IMR-90 (cell line): ENCODE measurements around the gene VASN. TPM values are rescaled to one million over a fixed set of nuclear protein-coding genes. Genes with fewer than 3 reads are reported as not detected.

ENCODE experiments used
- microRNA-seq, 2 experiments: library from miRNA; stranded (forward) in 1 of 2; unstranded in 1 of 2; fragments of 10-50 nt in 1 of 2; fragments of <30 nt in 1 of 2; gene quantifications in 1 of 2; microRNA quantifications in 1 of 2; one replicate each; pipeline versions ENCODE3 to v1.1.0; 2013 to 2020; ENCODE audit not compliant: insufficient read depth in 1 of 2, insufficient read length in 1 of 2, unreplicated experiment in 1 of 2
- polyA plus RNA-seq, 3 experiments: library from polyadenylated mRNA; depleted of rRNA; stranded (reverse); fragments of >200 nt; gene quantifications; 2 replicates each; pipeline ENCODE4 v1.2.3, GENCODE V29; 2012; ENCODE audit warnings: low replicate concordance in 1 of 3
- small RNA-seq, 5 experiments: library from RNA; depleted of rRNA; stranded (forward); fragments of <200 nt; gene quantifications; one replicate each; pipeline ENCODE3, GENCODE V24; 2012
- total RNA-seq: library from RNA; depleted of rRNA; stranded (reverse); fragments of >200 nt; gene quantifications from 2 replicates; pipeline ENCODE4 v1.2.3, GENCODE V29; 2012; rRNA removed

Gene VASN
- total and polyA plus RNA-seq, 2 of the 4 experiments (the other 2 are of a cell fraction), result 9.3 to 87.2 TPM

Small RNAs within 50 kb of the gene (microRNA-seq; reads per million reads assigned to microRNA genes)
- gene AC012676.2 (ENCODE audit: insufficient read depth, insufficient read length), result not detected

Small RNAs within 50 kb of the gene (small RNA-seq; reads per million reads assigned to genes)
- 0 reads per million in 5 experiments for gene AC012676.2

Other genes starting within 250 kb of the VASN start
- under 0.01 TPM in 1 of 2 replicates, not detected in the other for gene SRL, start 129.8 kb upstream of the VASN start, total RNA-seq
- 0.04 and 0.14 TPM in 2 replicates for gene SRL, start 129.8 kb upstream of the VASN start, polyA plus RNA-seq (2012; rRNA removed)
- 7.3 and 7.8 TPM in 2 replicates for gene TFAP4, start 98.8 kb upstream of the VASN start, total RNA-seq
- 5.6 and 7.0 TPM in 2 replicates for gene TFAP4, start 98.8 kb upstream of the VASN start, polyA plus RNA-seq (2012; rRNA removed)
- 0.36 and 0.56 TPM in 2 replicates for gene GLIS2, start 55.8 kb upstream of the VASN start, total RNA-seq
- gene GLIS2, start 55.8 kb upstream of the VASN start, polyA plus RNA-seq (2012; rRNA removed), result 8.4 and 9.0 TPM in 2 replicates
- 17.9 and 25.6 TPM in 2 replicates for gene PAM16, start 20.5 kb upstream of the VASN start, total RNA-seq
- gene PAM16, start 20.5 kb upstream of the VASN start, polyA plus RNA-seq (2012; rRNA removed), result 48.4 and 69.5 TPM in 2 replicates
- gene CORO7, start 44.7 kb downstream of the VASN start, total RNA-seq, result 6.3 and 7.8 TPM in 2 replicates
- 23.6 and 26.7 TPM in 2 replicates for gene CORO7, start 44.7 kb downstream of the VASN start, polyA plus RNA-seq (2012; rRNA removed)
- gene DNAJA3, start 54.0 kb downstream of the VASN start, total RNA-seq, result 36.9 and 38.0 TPM in 2 replicates
- gene DNAJA3, start 54.0 kb downstream of the VASN start, polyA plus RNA-seq (2012; rRNA removed), result 40.2 TPM in 2 replicates
- 67.6 and 73.6 TPM in 2 replicates for gene NMRAL1, start 102.8 kb downstream of the VASN start, total RNA-seq
- gene NMRAL1, start 102.8 kb downstream of the VASN start, polyA plus RNA-seq (2012; rRNA removed), result 48.6 and 52.4 TPM in 2 replicates
- 91.1 and 98.8 TPM in 2 replicates for gene HMOX2, start 104.5 kb downstream of the VASN start, total RNA-seq
- 93.9 and 109 TPM in 2 replicates for gene HMOX2, start 104.5 kb downstream of the VASN start, polyA plus RNA-seq (2012; rRNA removed)
- 4.2 and 4.8 TPM in 2 replicates for gene CDIP1, start 166.9 kb downstream of the VASN start, total RNA-seq
- 14.6 and 15.8 TPM in 2 replicates for gene CDIP1, start 166.9 kb downstream of the VASN start, polyA plus RNA-seq (2012; rRNA removed)
- gene C16orf96, start 184.5 kb downstream of the VASN start, total RNA-seq, result not detected in 2 replicates
- gene C16orf96, start 184.5 kb downstream of the VASN start, polyA plus RNA-seq (2012; rRNA removed), result not detected in 2 replicates
- gene UBALD1, start 243.0 kb downstream of the VASN start, total RNA-seq, result 1.3 and 1.9 TPM in 2 replicates
- gene UBALD1, start 243.0 kb downstream of the VASN start, polyA plus RNA-seq (2012; rRNA removed), result 14.5 and 20.5 TPM in 2 replicates